GM10266 (cell line): ENCODE results near the gene NBPF26.
"Not testable (repeated sequence)": the region's sequence is repeated elsewhere in the genome, so short reads cannot be mapped to it uniquely, and the experiment has no call there.

ENCODE experiments used
- DNase-seq: peaks from one replicate; pipeline ENCODE4 v3.0.0; 2012; ENCODE audit errors: extremely low spot score
- CTCF ChIP-seq: IDR thresholded peaks from 2 replicates; pipeline ENCODE4 v1.5.1; 2012; ENCODE audit warnings: mild to moderate bottlenecking, low read depth; ENCODE audit not compliant: control insufficient read depth, insufficient read depth; ENCODE audit errors: missing control alignments

The NBPF26 gene

DNA sequence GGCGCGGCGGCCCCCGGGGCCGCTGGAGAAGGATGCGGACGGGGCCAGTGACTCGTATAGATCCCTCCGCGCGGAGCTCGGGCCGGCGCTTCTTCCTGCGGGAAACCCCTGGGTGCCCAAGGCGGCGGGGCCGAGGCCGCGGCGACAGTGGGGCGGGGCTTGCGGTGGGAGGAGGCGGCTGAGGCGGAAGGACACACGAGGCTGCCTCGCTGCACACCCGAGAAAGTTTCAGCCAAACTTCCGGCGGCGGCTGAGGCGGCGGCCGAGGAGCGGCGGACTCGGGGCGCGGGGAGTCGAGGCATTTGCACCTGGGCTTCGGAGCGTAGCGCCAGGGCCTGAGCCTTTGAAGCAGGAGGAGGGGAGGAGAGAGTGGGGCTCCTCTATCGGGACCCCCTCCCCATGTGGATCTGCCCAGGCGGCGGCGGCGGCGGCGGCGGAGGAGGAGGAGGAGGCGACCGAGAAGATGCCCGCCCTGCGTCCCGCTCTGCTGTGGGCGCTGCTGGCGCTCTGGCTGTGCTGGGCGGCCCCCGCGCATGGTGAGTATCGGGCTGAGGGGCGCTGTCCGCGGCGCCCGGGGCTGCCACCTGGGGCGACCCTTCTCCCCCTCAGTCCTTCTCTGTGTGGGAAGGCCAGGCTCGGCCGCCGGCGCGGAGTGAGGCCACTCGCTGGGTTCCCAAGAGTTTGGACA, at the start of gene NBPF26:
Gene NBPF26, plus strand, starts transcription at position 231 of the 688 bp plus-strand sequence.
- not testable (repeated sequence) for DNase-seq

GRCh38 chr1:120680106-120680819, 43.5 kb upstream of the NBPF26 start:
- DNase-seq, result not testable (repeated sequence)

DNA sequence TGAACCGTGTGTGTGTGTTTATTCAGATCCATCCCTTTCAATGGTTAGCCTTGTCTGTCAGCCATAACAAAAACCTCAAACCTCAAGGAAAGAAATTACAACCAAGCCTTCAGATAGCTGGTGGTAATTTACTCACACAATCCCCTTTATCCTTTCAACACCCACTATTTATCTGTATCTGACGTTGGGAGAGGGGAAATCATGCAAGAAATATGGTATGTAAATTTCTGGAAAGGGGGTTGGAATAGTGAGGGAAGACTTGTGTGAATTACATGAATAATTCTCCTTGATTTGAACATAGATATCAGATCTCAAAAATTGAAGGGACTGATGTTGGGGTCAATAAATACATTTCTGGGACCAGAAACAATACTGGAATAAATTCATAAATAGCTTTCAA, 42.8 kb upstream of the NBPF26 start:
- DNase-seq, result not testable (repeated sequence)

DNA sequence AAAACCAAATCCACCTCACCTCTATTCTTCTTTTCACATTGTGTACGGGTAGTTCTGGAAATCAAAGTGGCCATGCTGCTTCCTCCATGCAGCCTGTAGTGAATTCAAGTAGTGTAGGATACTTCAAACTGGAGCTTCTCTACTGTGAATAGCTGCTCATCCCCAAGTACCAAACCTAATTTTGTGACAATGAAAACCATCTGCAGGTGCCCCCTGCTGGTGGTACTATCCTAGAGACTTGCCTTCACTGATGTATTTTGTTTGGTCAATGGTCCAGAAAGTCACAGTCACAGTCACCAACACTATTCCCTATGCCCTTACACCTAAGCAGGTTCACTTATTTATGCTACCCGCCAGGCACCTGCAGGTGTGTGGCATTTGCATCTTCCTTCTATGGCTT, 39.3 kb upstream of the NBPF26 start:
- DNase-seq, result not testable (repeated sequence)

GRCh38 chr1:120685622-120686021, 38.1 kb upstream of the NBPF26 start:
- DNase-seq, result not testable (repeated sequence)

DNA sequence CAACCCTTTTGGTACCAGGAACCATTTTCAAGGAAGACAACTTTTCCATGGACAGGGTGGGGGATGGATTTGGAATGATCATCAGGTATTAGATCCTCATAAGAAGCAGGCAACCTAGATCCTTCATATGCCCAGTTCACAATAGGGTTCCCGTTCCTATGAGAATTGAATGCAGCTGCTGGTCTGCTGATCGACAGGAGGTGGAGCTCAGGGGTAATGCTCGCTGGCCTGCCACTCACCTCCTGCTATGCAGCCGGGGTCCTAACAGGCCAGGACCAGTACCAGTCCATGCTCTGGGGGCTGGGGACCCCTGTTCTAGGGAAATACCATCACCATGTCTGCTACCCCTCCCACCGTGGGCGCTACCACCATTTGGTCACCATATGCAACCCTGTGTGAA, 36.5 kb upstream of the NBPF26 start:
- not testable (repeated sequence) for DNase-seq

GRCh38 chr1:120700807-120701562, 22.8 kb upstream of the NBPF26 start:
- not testable (repeated sequence) for DNase-seq

DNA sequence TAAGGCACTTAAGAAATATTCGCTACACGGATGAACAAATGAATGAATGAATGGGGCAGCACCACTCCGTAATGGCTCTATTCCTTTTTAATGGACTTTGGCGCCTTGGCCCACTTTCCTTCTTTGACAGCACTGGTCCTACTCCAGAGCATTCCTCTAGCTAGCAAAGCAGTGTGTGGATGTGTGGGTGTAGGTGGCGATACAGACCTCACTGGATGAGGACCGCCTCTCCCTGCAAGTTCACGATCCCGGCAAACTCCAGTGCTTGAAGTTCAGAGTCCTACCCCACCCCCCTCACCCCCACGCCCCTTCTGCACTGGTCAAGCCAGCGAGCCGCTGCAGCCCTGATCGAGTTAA, 409 bp upstream of the NBPF26 start:
- not testable (repeated sequence) for DNase-seq

DNA sequence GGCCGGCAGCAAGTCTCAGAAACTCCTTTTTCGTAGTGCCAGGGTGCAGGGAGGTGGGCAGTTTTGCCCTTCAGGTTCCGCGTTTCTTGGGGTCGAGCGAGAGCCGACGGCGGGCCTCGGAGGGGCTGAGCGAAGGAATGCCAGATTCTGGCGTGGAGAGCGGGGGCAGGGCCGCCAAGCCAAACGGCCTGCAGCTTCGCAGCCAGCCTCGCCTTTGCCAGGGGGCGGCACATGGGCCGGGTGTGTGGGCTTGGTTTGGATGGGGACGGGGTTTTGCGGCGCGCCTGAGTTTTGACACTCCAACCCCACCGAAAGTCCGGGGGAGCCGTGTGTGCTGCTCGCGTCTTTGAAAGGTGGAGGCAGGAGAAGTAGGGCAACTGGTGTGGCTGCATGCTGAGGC, 762 bp downstream of the NBPF26 start:
- not testable (repeated sequence) for DNase-seq

- DNase-seq, result not testable (repeated sequence)
These were observed 5.1 kb downstream of the NBPF26 start for GRCh38 chr1:120728811-120729210.

- not testable (repeated sequence) for DNase-seq
These were observed 45.3 kb downstream of the NBPF26 start for GRCh38 chr1:120769090-120769489.

DNA sequence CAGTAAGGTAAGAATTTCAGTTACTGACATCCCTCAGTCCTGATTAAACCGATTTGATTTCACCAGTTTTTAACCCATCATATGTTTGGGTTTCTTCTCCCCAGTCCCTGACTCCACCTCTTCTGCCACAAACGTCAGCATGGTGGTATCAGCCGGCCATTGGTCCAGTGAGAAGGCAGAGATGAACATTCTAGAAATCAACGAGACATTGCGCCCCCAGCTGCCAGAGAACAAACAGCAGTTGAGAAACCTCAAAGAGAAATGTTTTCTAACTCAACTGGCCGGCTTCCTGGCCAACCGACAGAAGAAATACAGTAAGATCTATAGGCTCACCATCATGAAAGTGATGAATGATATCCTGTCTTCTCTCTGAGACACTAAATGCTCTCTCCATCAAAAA, 81.7 kb downstream of the NBPF26 start:
- TF ChIP-seq CTCF, result peak; percentile 4
- DNase-seq, result not testable (repeated sequence)

DNA sequence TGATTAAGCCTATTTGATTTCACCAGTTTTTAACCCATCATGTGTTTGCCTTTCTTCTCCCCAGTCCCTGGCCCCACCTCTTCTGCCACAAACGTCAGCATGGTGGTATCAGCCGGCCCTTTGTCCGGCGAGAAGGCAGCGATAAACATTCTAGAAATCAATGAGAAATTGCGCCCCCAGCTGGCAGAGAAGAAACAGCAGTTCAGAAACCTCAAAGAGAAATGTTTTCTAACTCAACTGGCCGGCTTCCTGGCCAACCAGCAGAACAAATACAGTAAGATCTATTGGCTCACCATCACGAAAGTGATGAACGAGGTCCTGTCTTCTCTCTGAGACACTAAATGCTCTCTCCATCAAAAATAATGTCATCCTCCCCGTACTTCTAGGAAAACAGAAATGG, 88.1 kb downstream of the NBPF26 start:
- DNase-seq, result not testable (repeated sequence)
- TF ChIP-seq CTCF, result peak; percentile 18

- not testable (repeated sequence) for DNase-seq
These were observed 101.3 kb downstream of the NBPF26 start for GRCh38 chr1:120825051-120825450.

DNA sequence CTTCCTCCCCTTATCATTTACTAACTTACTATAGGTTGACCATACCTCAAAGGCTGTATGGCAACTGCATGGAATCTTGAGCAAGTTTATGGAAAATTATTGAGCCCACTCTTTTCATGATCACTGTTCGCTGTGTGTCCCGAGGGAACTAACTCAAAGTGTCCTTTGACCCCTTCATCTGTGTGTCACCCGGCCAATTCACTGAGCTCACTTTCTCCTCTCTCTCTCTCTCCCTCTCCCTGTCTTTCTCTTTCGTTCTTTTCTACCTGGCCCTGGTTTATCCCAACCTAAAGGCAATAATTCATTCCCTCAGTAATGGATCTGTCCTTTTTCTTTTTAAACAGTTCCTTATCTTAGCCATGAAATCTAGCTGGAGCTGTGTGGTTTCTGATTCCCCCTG, 102.9 kb downstream of the NBPF26 start:
- DNase-seq, result not testable (repeated sequence)
